Esophagus squamous epithelium (tissue), 5 donors: ENCODE results near the gene MORN5. TPM values are rescaled to one million over a fixed set of nuclear protein-coding genes. Genes with fewer than 3 reads are reported as not detected.

Experiments used
- DNase-seq: peaks from one replicate; lab custom pipeline; 2025; lab: John Stamatoyannopoulos, UW
- H3K27ac ChIP-seq, 4 donors: fragments of 200-600 bp; sonication (generic); one replicate each; pipeline ENCODE4 v1.5.1; 2016 to 2019; ENCODE audit warnings: mild to moderate bottlenecking in 1 of 4
- H3K27me3 ChIP-seq, 4 donors: fragments of 200-600 bp; sonication (generic); 1 replicate in 3 of 4; 2 replicates in 1 of 4; pipeline versions ENCODE4 v1.5.1 to v1.6.0; 2017 to 2021; ENCODE audit warnings: antibody characterized with exemption in 1 of 4
- H3K36me3 ChIP-seq, 3 donors: fragments of 200-600 bp; sonication (generic); one replicate each; pipeline ENCODE4 v1.5.1; 2016 to 2019
- H3K4me1 ChIP-seq, 3 donors: fragments of 200-600 bp; sonication (generic); one replicate each; pipeline ENCODE4 v1.5.1; 2017 to 2019
- H3K4me3 ChIP-seq, 4 donors: fragments of 200-600 bp; sonication (generic); 1 replicate in 3 of 4; 2 replicates in 1 of 4; pipeline ENCODE4 v1.5.1; 2016 to 2019; ENCODE audit warnings: mild to moderate bottlenecking in 2 of 4, moderate library complexity in 1 of 4
- H3K9me3 ChIP-seq, 3 donors: fragments of 200-600 bp; sonication (generic); one replicate each; pipeline ENCODE4 v1.5.1; 2016 to 2019
- CTCF ChIP-seq, 6 experiments: fragments of 450-650 bp in 4 of 6; fragments of 200-600 bp in 2 of 6; sonication (generic) in 2 of 6; IDR thresholded peaks; one replicate each; pipeline ENCODE4 v1.5.1; 2016 to 2019; ENCODE audit warnings: antibody characterized with exemption in 6 of 6, mild to moderate bottlenecking in 4 of 6, moderate library complexity in 4 of 6
- POLR2A ChIP-seq, 4 donors: fragments of 450-650 bp; IDR thresholded peaks; one replicate each; pipeline ENCODE4 v1.6.1; 2017; ENCODE audit warnings: antibody characterized with exemption in 4 of 4, mild to moderate bottlenecking in 4 of 4, moderate library complexity in 3 of 4
- WGBS, 2 donors: methylation state at CpG; one replicate each; pipeline ENCODE4 v1.1.5; 2018; 5-methylcytosine and 5-hydroxymethylcytosine counted together
- intact Hi-C: fragments of 100-400 bp; cut with DNase I; formaldehyde crosslinking; loops from one replicate; pipeline ENCODE4 v1.15.0; 2022
- total RNA-seq, 4 donors: library from RNA; depleted of rRNA; stranded (reverse); fragments of >200 nt; gene quantifications; one replicate each; pipeline ENCODE4 v1.1.0, GENCODE V29; 2016
- donor health status: DM: yes; HTN: yes; CAD: no.

MORN5 gene
- total RNA-seq, 4 donors from 2014 or later = not detected

GRCh38 chr9:122222791-122223190, 63.1 kb downstream of the MORN5 start:
- H3K4me1 ChIP-seq = peaks cover 27 to 56% (median 30%) of the 10 kb centered on the region in 3 donors
- peaks cover 31 to 100% (median 50%) of the 10 kb centered on the region in 4 donors for H3K27me3 ChIP-seq
- no peak overlapping the region for H3K27ac ChIP-seq
- WGBS, 2 donors = 36% methylated on average over 5 of the region's 5 CpGs
- no peak for TF ChIP-seq POLR2A (IDR thresholded peaks at IDR 0.05)
- TF ChIP-seq CTCF (IDR thresholded peaks at IDR 0.05) = no peak
- no peak overlapping the region for H3K4me3 ChIP-seq
- no peaks in the 10 kb centered on the region for H3K9me3 ChIP-seq
- no peaks in the 10 kb centered on the region for H3K36me3 ChIP-seq
- intact Hi-C loops = no loop called here
- DNase-seq = no peak

GRCh38 chr9:122223435-122223834, 63.7 kb downstream of the MORN5 start:
- intact Hi-C loops = no loop called here

GRCh38 chr9:122225312-122226141, 65.8 kb downstream of the MORN5 start:
- Histone ChIP-seq H3K4me3 (peak overlapping the region in 2 of 4 donors; percentile 24 to 67), H3K36me3 (no peaks in the 10 kb centered on the region), H3K27ac (no peak overlapping the region), H3K9me3 (no peaks in the 10 kb centered on the region), H3K27me3 (peaks cover 22 to 100% (median 43%) of the 10 kb centered on the region in 4 donors), H3K4me1 (peaks cover 15 to 50% (median 27%) of the 10 kb centered on the region in 3 donors)
- DNase-seq = no peak
- intact Hi-C loops = no loop called here
- no peak for TF ChIP-seq CTCF (IDR thresholded peaks at IDR 0.05)
- WGBS, 2 donors = 66 to 71% methylated on average over 27 to 28 of the region's 51 CpGs

More at GRCh38 chr9:122223435-122223834, 63.7 kb downstream of the MORN5 start:
- H3K9me3 ChIP-seq = no peaks in the 10 kb centered on the region
- no peaks in the 10 kb centered on the region for H3K36me3 ChIP-seq
- H3K27me3 ChIP-seq = peaks cover 35 to 100% (median 55%) of the 10 kb centered on the region in 4 donors
- WGBS, 2 donors = 82 to 100% methylated on average over 2 to 5 of the region's 5 CpGs
- H3K4me1 ChIP-seq = peaks cover 32 to 61% (median 35%) of the 10 kb centered on the region in 3 donors
- no peak overlapping the region for H3K27ac ChIP-seq
- H3K4me3 ChIP-seq = no peak overlapping the region
- no peak for TF ChIP-seq POLR2A (IDR thresholded peaks at IDR 0.05)
- no peak for TF ChIP-seq CTCF (IDR thresholded peaks at IDR 0.05)
- DNase-seq = no peak

GRCh38 chr9:122226142-122226757, 66.5 kb downstream of the MORN5 start:
- Histone ChIP-seq H3K27me3 (peaks cover 18 to 100% (median 42%) of the 10 kb centered on the region in 4 donors), H3K36me3 (no peaks in the 10 kb centered on the region), H3K4me1 (peaks cover 15 to 43% (median 27%) of the 10 kb centered on the region in 3 donors), H3K4me3 (peak overlapping the region in 2 of 4 donors; percentile 49 to 67), H3K9me3 (no peaks in the 10 kb centered on the region), H3K27ac (no peak overlapping the region)
- no peak for TF ChIP-seq CTCF (IDR thresholded peaks at IDR 0.05)
- intact Hi-C loops = no loop called here
- 11 to 43% methylated on average over 5 to 20 of the region's 51 CpGs for WGBS, 2 donors
- DNase-seq = no peak
